Right forelimb (tissue), 1 donor: Measurements from ENCODE around the gene TAS2R60.
"Not testable (repeated sequence)": the region's sequence is repeated elsewhere in the genome, so short reads cannot be mapped to it uniquely, and the experiment has no call there.

ENCODE experiments used
- DNase-seq: peaks from one replicate; pipeline ENCODE4 v3.0.0-alpha.2; 2018

TAS2R60 gene

GRCh38 chr7:143444063-143444782, 970 bp downstream of the TAS2R60 start:
- DNase-seq = no peak

GRCh38 chr7:143444785-143445184, 1.5 kb downstream of the TAS2R60 start:
- no peak for DNase-seq

DNA sequence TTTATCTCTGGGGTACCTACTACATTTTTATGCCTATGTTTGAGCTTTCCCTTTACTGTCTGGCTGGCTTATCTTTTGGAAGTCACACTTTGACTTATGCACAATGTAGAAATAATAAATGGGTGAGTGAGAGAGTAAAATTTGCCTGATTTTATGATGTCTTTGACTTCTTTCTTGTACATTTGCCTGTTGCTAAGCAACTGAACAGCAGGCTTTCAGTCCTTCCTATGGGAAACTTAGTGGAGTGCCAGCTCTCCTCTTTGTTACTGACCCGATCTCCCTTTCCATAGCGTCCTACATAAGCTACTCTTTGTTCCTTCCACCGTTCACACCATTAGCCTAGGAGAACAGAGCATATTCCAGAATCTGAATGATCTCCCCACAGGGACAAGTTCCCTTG, 4.2 kb downstream of the TAS2R60 start:
- no peak for DNase-seq

- DNase-seq = no peak
Observed at GRCh38 chr7:143448429-143448828, 5.2 kb downstream of the TAS2R60 start.

DNA sequence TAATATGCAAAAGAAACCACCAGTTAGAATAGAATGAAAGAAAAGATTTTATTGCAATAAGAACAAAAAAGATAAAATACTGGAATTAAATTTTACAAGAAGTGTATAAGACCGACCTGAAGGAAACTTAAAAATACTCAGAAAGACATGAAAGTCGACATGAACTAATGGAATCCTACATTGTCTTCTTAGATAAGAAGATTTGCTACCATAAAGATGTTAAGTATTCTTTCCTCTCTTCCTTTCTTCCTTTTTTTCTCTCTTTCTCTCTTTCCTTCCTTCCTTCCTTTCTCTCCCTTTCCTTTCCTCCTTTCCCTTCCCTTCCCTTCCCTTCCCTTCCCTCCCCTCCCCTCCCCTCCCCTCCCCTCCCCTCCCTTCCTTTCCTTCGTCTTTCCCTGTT, 6.5 kb downstream of the TAS2R60 start:
- no peak for DNase-seq

- DNase-seq = no peak
Observed at GRCh38 chr7:143451122-143451521, 7.9 kb downstream of the TAS2R60 start.

- DNase-seq = no peak
Observed at GRCh38 chr7:143451746-143452145, 8.5 kb downstream of the TAS2R60 start.

DNA sequence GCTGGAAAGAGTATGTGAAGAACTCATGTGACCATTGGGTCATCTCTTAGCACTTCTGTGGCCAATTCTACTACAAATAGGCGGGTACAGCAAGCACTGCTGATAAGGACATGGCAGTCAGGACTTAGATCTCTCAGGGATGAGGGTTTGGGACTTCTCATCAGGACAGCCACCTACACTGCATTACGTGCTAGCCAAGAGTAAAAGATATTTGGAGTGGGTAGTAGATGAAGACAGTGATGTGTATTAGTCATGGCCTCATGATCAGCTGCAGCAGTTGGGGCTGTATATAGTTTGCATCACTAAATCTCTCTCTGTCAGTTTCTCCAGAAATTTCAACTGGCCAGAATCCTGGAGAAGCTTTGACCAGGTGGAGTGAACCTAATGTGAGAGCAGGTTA, 9.2 kb downstream of the TAS2R60 start:
- no peak for DNase-seq

- DNase-seq = no peak
Observed at GRCh38 chr7:143454091-143454680, 10.9 kb downstream of the TAS2R60 start.

GRCh38 chr7:143455491-143455890, 12.2 kb downstream of the TAS2R60 start:
- DNase-seq = no peak

GRCh38 chr7:143455942-143456341, 12.7 kb downstream of the TAS2R60 start:
- no peak for DNase-seq

DNA sequence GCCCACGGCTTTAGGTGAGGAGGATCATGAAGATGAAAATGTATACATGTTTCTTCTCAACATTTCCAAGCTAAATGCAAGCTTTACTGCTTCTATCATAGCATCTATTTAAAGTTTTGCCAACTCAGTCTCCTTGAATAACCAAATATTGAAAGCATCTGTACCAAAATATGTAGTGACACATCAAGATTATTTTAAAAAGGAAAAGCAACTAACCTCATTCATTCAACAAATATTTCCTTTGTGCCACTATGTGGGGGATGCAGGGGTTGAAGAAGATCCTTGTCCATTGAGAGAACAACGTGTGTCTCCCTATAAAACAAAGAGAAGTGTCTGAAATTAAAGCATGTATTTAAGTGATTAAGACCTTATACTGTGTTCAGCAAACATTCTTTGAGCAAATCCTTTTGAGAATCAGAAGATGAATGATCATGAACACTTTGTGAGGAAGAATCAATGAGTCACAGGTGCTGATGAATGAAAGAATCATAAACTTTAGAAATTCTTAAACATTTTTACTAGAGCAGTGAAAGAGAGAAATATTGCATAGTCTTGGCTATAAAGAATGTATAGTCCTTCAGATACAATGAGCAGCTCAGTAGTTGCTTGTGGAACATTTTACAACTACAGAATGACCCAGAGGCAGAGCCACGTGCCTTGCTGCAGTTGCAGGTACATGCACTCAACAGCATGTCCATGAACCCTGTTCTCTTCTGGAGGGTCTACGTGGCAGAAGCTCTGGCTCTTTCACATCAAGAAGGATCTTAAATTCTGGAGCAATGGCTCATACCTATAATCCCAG, 13.9 kb downstream of the TAS2R60 start:
- no peak for DNase-seq

DNA sequence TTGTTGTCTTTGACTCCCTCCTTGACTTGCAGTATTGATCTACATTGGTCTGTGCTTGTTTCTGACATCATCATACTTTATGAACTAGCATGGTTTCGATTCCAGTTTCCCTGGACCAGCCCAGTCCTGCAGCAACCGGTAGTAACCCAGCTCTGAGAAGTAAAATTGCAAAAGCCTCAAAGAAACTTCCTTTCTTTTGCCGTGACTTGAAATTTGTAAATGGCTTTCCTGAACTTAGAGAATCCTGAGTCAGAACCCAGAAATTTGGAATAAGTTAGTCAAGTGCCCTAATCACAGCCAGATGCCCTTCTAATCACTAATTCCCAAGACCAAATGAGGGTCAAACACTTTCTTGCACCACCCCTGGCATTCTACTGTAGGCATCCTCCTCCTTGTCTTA, 15.0 kb downstream of the TAS2R60 start:
- DNase-seq = no peak

- no peak for DNase-seq
Observed at GRCh38 chr7:143458681-143459080, 15.4 kb downstream of the TAS2R60 start.

GRCh38 chr7:143459359-143459758, 16.1 kb downstream of the TAS2R60 start:
- no peak for DNase-seq

DNA sequence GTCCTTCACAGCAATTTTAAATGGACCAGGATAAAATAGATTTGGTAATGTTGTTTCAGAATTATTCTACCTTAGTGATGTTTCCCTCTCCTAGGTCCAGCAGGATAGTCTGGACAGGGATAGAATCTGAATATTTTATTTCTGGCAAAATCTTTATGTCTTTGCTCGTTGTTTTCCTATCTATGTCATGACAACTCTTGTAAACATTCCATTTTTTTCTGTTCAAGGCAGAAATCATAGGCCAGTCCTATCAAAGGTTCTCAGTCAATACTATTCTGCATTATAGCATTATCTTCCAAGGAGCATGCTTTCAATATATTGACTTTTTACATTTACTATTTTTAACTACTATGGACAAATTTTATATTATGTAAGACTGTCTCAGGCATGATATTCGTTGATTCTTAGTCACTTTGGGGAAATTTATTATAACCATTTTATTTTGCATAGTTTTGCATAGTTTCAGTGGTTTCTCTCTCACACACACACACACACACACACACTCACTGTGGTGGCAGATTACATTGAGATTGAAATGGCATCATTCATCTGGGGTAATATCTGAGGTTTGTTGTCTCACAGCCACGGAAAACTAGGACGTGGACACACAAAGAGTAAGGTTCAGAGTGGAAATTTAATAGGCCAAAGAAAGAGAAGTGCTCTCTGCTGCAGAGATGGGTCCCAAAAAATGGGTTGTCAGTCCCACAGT, 17.2 kb downstream of the TAS2R60 start:
- DNase-seq = no peak

DNA sequence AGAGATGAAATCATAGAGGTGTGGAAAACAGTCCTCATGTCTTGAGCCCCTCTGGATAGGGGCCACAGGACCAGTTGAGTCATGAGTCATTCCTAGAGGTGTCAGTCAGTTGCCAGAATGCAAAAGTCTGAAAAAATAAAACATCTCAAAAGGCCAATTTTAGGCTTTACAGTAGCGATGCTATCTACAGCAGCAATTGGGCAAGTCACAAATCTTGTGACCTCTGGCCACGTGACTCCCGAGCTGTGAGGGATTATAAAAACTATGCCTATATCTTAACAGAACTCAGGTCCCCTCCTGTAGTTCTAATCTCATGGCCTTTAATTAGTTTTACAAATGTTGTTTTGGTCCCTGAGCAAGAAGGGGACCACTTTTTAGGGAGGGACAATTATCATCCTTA, 18.8 kb downstream of the TAS2R60 start:
- DNase-seq = no peak

DNA sequence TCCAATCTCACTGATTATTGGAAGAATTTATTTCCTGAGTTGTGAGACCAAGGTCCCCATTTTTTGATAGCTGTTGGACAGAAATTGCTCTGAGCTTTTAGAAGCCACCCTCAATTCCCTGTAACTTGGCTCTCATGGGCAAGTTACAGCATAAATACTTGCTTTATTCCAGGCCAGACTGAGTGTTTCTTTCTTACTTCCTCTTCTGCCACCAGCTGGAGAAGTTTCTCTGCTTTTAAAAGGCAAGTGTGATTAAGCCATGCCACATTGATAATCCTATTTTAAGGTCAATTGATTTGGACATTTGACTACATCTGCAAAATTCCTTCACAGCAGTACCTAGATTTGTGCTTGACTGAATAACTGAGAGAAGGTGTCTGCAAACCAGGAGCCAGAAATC, 20.3 kb downstream of the TAS2R60 start:
- no peak for DNase-seq

DNA sequence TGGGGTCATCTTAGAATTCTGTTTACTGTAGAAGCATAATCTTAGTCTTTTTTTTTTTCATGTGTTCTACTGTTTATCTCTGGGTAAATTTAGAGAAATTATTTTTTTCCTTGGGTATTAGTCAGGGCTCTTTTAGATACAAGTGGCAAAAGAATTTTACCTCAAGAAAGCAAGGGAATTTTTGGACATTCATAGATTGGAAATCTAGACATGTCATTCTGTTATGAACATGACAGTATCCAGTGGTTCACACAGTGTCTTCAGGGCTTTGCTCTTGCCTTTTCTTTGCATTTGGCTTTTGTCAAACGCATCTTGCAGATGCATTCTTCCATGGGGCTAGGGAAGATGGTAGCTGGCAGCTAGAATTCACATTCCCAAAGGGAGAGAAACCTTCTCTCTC, 20.7 kb downstream of the TAS2R60 start:
- DNase-seq = no peak

DNA sequence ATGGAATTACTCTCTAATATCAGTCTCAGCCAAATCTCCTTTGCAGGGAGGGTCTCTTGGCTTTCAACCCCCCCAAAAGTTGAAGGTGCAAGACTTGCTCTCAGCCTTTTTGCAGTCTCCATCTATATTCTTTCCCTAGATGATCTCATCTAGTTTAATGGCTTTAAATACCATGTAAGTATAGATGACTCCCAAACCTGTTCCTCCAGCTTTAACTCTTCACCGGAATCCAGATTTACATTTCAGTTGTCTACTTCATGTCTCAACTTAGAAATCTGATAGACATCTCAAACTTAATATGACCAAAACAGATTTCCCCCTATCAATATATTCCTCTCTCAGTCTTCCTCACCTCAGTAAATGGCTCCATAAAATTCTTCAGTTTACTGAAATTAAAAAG, 24.5 kb downstream of the TAS2R60 start:
- DNase-seq = no peak

DNA sequence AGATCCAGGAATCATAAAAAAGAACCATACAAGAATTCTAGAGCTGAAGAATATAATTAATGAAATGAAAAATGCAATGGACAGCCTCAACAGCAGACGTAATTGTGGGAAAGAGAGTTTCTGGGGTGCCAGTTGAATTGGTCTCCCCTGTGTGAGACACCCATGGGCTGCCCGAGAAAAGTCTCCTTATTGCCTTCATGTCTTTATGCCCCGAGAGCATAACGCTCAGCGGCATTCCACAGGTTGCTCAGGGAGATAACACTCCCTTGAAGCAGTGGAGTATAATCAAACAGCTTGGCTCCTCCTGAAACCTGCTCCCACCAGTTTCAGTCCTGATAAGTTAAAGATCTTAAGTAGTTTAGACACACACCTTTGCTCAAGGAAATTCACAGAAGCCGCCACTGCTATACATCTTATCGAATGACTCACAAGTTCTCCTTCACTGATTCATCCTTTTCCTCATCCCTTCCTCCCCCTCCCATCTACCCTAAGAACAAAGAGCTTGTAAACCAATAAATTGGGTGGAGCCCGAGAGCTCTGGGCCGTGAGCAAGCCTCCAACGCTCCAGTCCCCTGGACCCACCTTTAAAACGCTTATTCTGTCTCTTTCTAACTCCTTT, 28.9 kb downstream of the TAS2R60 start:
- DNase-seq = not testable (repeated sequence)

DNA sequence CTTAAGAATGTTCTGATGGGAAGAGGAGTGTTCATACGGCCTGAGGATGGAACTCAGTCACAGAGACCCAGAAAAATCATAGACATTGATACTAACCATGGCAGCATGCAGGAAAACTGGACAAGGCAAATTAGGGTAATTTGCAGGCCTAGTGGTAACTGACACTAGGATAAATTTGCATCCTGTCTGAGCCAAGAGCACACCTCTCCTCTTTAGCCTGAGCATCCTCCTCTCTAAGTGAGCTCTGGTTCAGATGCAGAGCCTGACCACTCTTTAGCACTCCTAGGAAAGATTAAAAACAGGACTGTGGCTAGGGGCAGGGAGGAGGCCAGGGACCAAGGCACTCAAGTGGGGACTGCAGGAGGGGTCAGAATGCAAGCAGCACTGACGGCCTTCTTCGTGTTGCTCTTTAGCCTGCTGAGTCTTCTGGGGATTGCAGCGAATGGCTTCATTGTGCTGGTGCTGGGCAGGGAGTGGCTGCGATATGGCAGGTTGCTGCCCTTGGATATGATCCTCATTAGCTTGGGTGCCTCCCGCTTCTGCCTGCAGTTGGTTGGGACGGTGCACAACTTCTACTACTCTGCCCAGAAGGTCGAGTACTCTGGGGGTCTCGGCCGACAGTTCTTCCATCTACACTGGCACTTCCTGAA, 34.4 kb downstream of the TAS2R60 start, which contains the start of gene TAS2R41:
Gene TAS2R41, plus strand, starts transcription at position 373 of the 650 bp plus-strand sequence. Its CDS starts 0 bp downstream, at position 373.
- no peak for DNase-seq
